ENCODE data around the gene ACKR4. TPM values are rescaled to one million over a fixed set of nuclear protein-coding genes. Genes with fewer than 3 reads are reported as not detected.

ACKR4 gene
- total and polyA plus RNA-seq, 2 donors from 2014 or later, result 1.0 to 1.1 TPM

- Histone ChIP-seq H3K4me3 (ENCODE audit: low read length in 3 of 3) (no peak overlapping the region), H3K36me3 (ENCODE audit: control insufficient read depth in 2 of 3, insufficient read depth in 3 of 3, low read length in 3 of 3) (peaks cover 0 to 11% (median 7%) of the 10 kb centered on the region in 3 donors), H3K9ac (ENCODE audit: low read length in 3 of 3) (no peak overlapping the region), H3K4me1 (ENCODE audit: control insufficient read depth in 2 of 3, insufficient read depth in 2 of 3, low read depth in 1 of 3, low read length in 3 of 3) (no peaks in the 10 kb centered on the region), H3K27me3 (ENCODE audit: control insufficient read depth, insufficient read depth, low read length) (no peaks in the 10 kb centered on the region), H3K9me3 (ENCODE audit: control insufficient read depth in 2 of 3, insufficient read depth in 1 of 3, low read length in 3 of 3) (no peaks in the 10 kb centered on the region), H3K27ac (ENCODE audit: low read depth in 2 of 2, low read length in 2 of 2) (no peak overlapping the region)
- peak in 2 of 5 donors; percentile 2 to 17 for DNase-seq
- no peak for FAIRE-seq
- TF ChIP-seq, protein P1, sequence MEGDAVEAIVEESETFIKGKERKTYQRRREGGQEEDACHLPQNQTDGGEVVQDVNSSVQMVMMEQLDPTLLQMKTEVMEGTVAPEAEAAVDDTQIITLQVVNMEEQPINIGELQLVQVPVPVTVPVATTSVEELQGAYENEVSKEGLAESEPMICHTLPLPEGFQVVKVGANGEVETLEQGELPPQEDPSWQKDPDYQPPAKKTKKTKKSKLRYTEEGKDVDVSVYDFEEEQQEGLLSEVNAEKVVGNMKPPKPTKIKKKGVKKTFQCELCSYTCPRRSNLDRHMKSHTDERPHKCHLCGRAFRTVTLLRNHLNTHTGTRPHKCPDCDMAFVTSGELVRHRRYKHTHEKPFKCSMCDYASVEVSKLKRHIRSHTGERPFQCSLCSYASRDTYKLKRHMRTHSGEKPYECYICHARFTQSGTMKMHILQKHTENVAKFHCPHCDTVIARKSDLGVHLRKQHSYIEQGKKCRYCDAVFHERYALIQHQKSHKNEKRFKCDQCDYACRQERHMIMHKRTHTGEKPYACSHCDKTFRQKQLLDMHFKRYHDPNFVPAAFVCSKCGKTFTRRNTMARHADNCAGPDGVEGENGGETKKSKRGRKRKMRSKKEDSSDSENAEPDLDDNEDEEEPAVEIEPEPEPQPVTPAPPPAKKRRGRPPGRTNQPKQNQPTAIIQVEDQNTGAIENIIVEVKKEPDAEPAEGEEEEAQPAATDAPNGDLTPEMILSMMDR (IDR thresholded peaks at IDR 0.05; ENCODE audit: borderline replicate concordance, extremely low read depth, insufficient read depth), result no peak
- intact Hi-C loops (cut with DNase I), result no loop called here
Observed at GRCh38 chr3:132592216-132592615, 4.9 kb upstream of the ACKR4 start.

DNA sequence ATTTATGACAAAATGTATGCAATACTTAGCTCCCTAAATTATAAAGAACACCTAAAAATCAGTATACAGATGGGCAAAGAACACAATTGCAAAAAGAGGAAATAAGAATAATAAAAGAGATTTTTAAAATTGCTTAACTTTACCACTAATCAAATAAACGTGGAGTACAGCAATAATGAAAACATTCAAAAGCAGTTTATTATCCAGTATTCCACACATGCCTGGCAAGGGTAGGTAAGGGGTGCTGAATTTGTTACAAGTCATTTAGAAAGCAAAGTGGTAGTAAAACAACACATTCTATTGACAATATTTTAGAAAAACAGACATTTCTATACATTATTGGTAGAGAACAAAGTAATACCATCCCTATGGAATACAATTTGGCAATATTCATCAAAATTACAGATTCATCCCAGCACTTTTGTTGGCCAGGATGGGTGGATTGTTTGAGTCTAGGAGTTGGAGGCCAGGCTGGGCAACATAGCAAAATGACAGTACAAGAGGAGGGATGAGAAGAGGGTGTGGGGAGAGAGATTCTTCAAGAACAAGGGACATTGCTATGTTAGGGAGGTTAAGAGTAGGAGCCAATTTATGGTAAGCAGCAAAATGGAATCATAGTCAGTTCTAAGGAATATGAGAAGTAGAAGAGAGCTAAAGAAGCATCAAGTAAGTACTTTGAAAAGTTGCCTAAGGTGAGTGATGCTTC lies 3.7 kb upstream of the ACKR4 start:
- no peak overlapping the region for H3K27ac ChIP-seq (ENCODE audit: low read depth in 2 of 2, low read length in 2 of 2)
- H3K9me3 ChIP-seq (ENCODE audit: control insufficient read depth in 2 of 3, insufficient read depth in 1 of 3, low read length in 3 of 3), result no peaks in the 10 kb centered on the region
- H3K36me3 ChIP-seq (ENCODE audit: control insufficient read depth in 2 of 3, insufficient read depth in 3 of 3, low read length in 3 of 3), result peaks cover 0 to 15% (median 7%) of the 10 kb centered on the region in 3 donors
- intact Hi-C loops (cut with DNase I), result no loop called here
- TF ChIP-seq, protein P1 (IDR thresholded peaks at IDR 0.05; ENCODE audit: borderline replicate concordance, extremely low read depth, insufficient read depth), result no peak
- no peak for FAIRE-seq
- no peaks in the 10 kb centered on the region for H3K27me3 ChIP-seq (ENCODE audit: control insufficient read depth, insufficient read depth, low read length)
- no peak overlapping the region for H3K4me3 ChIP-seq (ENCODE audit: low read length in 3 of 3)
- no peak for DNase-seq
- H3K4me1 ChIP-seq (ENCODE audit: control insufficient read depth in 2 of 3, insufficient read depth in 2 of 3, low read depth in 1 of 3, low read length in 3 of 3), result peaks cover 0 to 2% (median 0%) of the 10 kb centered on the region in 3 donors
- no peak overlapping the region for H3K9ac ChIP-seq (ENCODE audit: low read length in 3 of 3)

DNA sequence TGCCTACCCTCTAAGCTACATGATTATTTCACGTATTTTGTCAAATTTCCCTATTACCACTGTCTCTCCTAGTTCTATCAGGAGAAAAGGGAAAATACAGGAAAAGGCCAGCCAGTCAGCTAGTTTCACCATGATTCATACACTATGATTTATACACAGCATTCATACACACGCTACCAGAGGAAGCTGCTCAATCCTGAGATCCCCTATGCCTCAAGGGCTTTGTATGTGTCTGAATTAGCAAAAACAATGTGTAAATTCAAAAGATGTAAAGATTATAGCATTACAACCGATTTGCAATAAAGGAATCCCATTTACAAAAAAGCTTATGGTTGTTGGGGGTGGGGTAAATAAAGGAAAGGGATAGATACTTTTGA lies 3.1 kb upstream of the ACKR4 start:
- DNase-seq (no peak), FAIRE-seq (no peak)
- TF ChIP-seq, protein P1 (IDR thresholded peaks at IDR 0.05; ENCODE audit: borderline replicate concordance, extremely low read depth, insufficient read depth), result no peak
- intact Hi-C loops (cut with DNase I), result no loop called here
- no peak overlapping the region for H3K9ac ChIP-seq (ENCODE audit: low read length in 3 of 3)
- no peaks in the 10 kb centered on the region for H3K9me3 ChIP-seq (ENCODE audit: control insufficient read depth in 2 of 3, insufficient read depth in 1 of 3, low read length in 3 of 3)
- no peak overlapping the region for H3K4me3 ChIP-seq (ENCODE audit: low read length in 3 of 3)
- H3K27me3 ChIP-seq (ENCODE audit: control insufficient read depth, insufficient read depth, low read length), result no peaks in the 10 kb centered on the region
- no peak overlapping the region for H3K27ac ChIP-seq (ENCODE audit: low read depth in 2 of 2, low read length in 2 of 2)
- peaks cover 0 to 17% (median 10%) of the 10 kb centered on the region in 3 donors for H3K36me3 ChIP-seq (ENCODE audit: control insufficient read depth in 2 of 3, insufficient read depth in 3 of 3, low read length in 3 of 3)
- H3K4me1 ChIP-seq (ENCODE audit: control insufficient read depth in 2 of 3, insufficient read depth in 2 of 3, low read depth in 1 of 3, low read length in 3 of 3), result peaks cover 0 to 5% (median 0%) of the 10 kb centered on the region in 3 donors
